Left ventricle myocardium inferior (tissue), 1 donor: ENCODE data around the gene SPECC1. TPM values are rescaled to one million over a fixed set of nuclear protein-coding genes. Genes with fewer than 3 reads are reported as not detected.

Experiments
- DNase-seq: peaks from one replicate; pipeline ENCODE4 v3.0.0-alpha.2; 2020
- H3K27ac ChIP-seq: fragments of 200-600 bp; replicated peaks from 2 replicates; pipeline ENCODE4 v1.8.0; 2021
- H3K27me3 ChIP-seq: fragments of 200-600 bp; 2 replicates; pipeline ENCODE4 v1.8.0; 2021; ENCODE audit warnings: low read depth
- H3K36me3 ChIP-seq: fragments of 200-600 bp; 2 replicates; pipeline ENCODE4 v1.8.0; 2021
- H3K4me1 ChIP-seq: fragments of 200-600 bp; 2 replicates; pipeline ENCODE4 v1.8.0; 2021
- H3K4me3 ChIP-seq: fragments of 200-600 bp; 2 replicates; pipeline ENCODE4 v1.8.0; 2021; ENCODE audit warnings: mild to moderate bottlenecking, moderate library complexity
- H3K9me3 ChIP-seq: fragments of 200-600 bp; replicated peaks from 2 replicates; pipeline ENCODE4 v1.8.0; 2021
- CTCF ChIP-seq: fragments of 200-600 bp; IDR thresholded peaks from 2 replicates; pipeline ENCODE4 v1.8.0; 2021; ENCODE audit warnings: antibody characterized with exemption, mild to moderate bottlenecking, borderline replicate concordance
- intact Hi-C: fragments of 100-400 bp; cut with micrococcal nuclease; formaldehyde crosslinking; loops from one replicate; pipeline ENCODE4 v1.11.0; 2022
- total RNA-seq: library from RNA; stranded (reverse); fragmentation: NEBNext Ultra II Directional; extraction: Animal tissue kit (Norgen Biotek cat#: 25700); gene quantifications from one replicate; pipeline ENCODE4 v1.2.1, GENCODE V29; 2021
- donor health status: DM: no; HTN: yes; CAD: no; lungs with severe emphysema.

SPECC1 gene
- total RNA-seq, 1 donor from 2014 or later: 10.6 TPM

GRCh38 chr17:20275653-20276052 is 266.5 kb downstream of the SPECC1 start:
- Histone ChIP-seq H3K27me3 (no peaks in the 10 kb centered on the region), H3K27ac (no peak overlapping the region), H3K9me3 (no peaks in the 10 kb centered on the region), H3K4me1 (no peaks in the 10 kb centered on the region), H3K36me3 (no peaks in the 10 kb centered on the region), H3K4me3 (no peak overlapping the region)
- intact Hi-C loops: no loop called here
- DNase-seq: no peak
- no peak for TF ChIP-seq CTCF

- Histone ChIP-seq H3K27ac (no peak overlapping the region), H3K27me3 (no peaks in the 10 kb centered on the region), H3K4me3 (no peak overlapping the region), H3K36me3 (no peaks in the 10 kb centered on the region), H3K4me1 (no peaks in the 10 kb centered on the region), H3K9me3 (no peaks in the 10 kb centered on the region)
- intact Hi-C loops: no loop called here
- no peak for TF ChIP-seq CTCF
- DNase-seq: no peak
Measured at GRCh38 chr17:20276421-20276820, 267.3 kb downstream of the SPECC1 start.

- Histone ChIP-seq H3K9me3 (no peaks in the 10 kb centered on the region), H3K4me1 (no peaks in the 10 kb centered on the region), H3K4me3 (no peak overlapping the region), H3K27me3 (no peaks in the 10 kb centered on the region), H3K36me3 (no peaks in the 10 kb centered on the region), H3K27ac (no peak overlapping the region)
- DNase-seq: no peak
- intact Hi-C loops: no loop called here
- no peak for TF ChIP-seq CTCF
Measured at GRCh38 chr17:20278805-20279204, 269.6 kb downstream of the SPECC1 start.

GRCh38 chr17:20279631-20280030 is 270.5 kb downstream of the SPECC1 start:
- intact Hi-C loops: no loop called here
- H3K9me3 ChIP-seq: no peaks in the 10 kb centered on the region
- H3K27me3 ChIP-seq: no peaks in the 10 kb centered on the region
- no peak for DNase-seq
- peaks cover under 1% of the 10 kb centered on the region for H3K4me1 ChIP-seq
- no peaks in the 10 kb centered on the region for H3K36me3 ChIP-seq
- no peak overlapping the region for H3K27ac ChIP-seq
- H3K4me3 ChIP-seq: no peak overlapping the region
- no peak for TF ChIP-seq CTCF

DNA sequence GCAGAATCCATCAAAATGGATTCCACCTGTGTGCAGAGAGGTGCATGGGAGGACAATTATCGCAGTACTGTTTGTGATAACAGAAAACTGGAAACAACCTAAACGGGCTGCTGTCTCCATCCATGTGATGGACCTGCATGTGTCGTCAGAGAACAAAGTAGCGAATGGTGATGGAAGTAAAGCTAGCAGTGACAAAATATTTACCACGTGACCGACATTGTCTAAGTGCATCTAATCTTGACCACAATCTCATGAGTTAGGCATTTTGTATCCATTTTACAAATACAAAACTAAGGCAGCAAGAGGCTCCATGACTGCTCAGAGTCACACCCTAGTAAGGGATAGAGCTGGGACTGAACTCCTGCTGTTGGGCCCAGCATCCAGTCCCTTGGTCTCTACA is 270.9 kb downstream of the SPECC1 start:
- intact Hi-C loops: no loop called here
- Histone ChIP-seq H3K36me3 (no peaks in the 10 kb centered on the region), H3K4me3 (no peak overlapping the region), H3K27me3 (no peaks in the 10 kb centered on the region), H3K9me3 (no peaks in the 10 kb centered on the region), H3K4me1 (peaks cover 4% of the 10 kb centered on the region), H3K27ac (no peak overlapping the region)
- DNase-seq: no peak
- no peak for TF ChIP-seq CTCF

GRCh38 chr17:20280851-20281250 is 271.7 kb downstream of the SPECC1 start:
- no peaks in the 10 kb centered on the region for H3K9me3 ChIP-seq
- DNase-seq: no peak
- H3K27me3 ChIP-seq: no peaks in the 10 kb centered on the region
- no peak overlapping the region for H3K27ac ChIP-seq
- TF ChIP-seq CTCF: no peak
- no peaks in the 10 kb centered on the region for H3K36me3 ChIP-seq
- H3K4me1 ChIP-seq: peaks cover 5% of the 10 kb centered on the region
- H3K4me3 ChIP-seq: no peak overlapping the region
- intact Hi-C loops: no loop called here
